HepG2 (cell line): Measurements from ENCODE around the gene SRXN1. TPM values are rescaled to one million over a fixed set of nuclear protein-coding genes. Genes with fewer than 3 reads are reported as not detected.

Source experiments
- ATF1 ChIP-seq: IDR thresholded peaks from 2 replicates; pipeline ENCODE4 v1.6.1; 2016; ENCODE audit warnings: mild to moderate bottlenecking, control low read depth
- ATF3 ChIP-seq: sonication (generic); formaldehyde crosslinking; IDR thresholded peaks from 2 replicates; pipeline ENCODE4 v1.4.0; 2020; ENCODE audit warnings: missing genetic modification reagents
- CERS6 ChIP-seq: sonication (generic); formaldehyde crosslinking; IDR thresholded peaks from 2 replicates; pipeline ENCODE4 v1.5.0; 2020; ENCODE audit warnings: missing genetic modification reagents
- CREBL2 ChIP-seq: sonication (generic); formaldehyde crosslinking; IDR thresholded peaks from 2 replicates; pipeline ENCODE4 v1.8.1; 2023; ENCODE audit warnings: missing genetic modification reagents, mild to moderate bottlenecking, borderline replicate concordance
- CSRNP2 ChIP-seq: sonication (generic); formaldehyde crosslinking; conservative IDR thresholded peaks from 2 replicates; pipeline ENCODE4 v1.8.0; 2022; ENCODE audit warnings: low read depth, missing genetic modification reagents
- HMGA1 ChIP-seq: sonication (generic); formaldehyde crosslinking; conservative IDR thresholded peaks from 2 replicates; pipeline ENCODE4 v1.4.0; 2020; ENCODE audit warnings: missing genetic modification reagents
- HNF1A ChIP-seq, 2 experiments: sonication (generic) in 1 of 2; formaldehyde crosslinking in 1 of 2; IDR thresholded peaks; 2 replicates each; pipeline versions ENCODE4 v1.4.0 to v1.6.1; 2016 to 2020; ENCODE audit warnings: borderline replicate concordance in 1 of 2, low read depth in 1 of 2, mild to moderate bottlenecking in 1 of 2, missing genetic modification reagents in 1 of 2
- PCBP1 ChIP-seq: fragments of 200-400 bp; formaldehyde crosslinking; IDR thresholded peaks from 2 replicates; pipeline ENCODE4 v1.6.1; 2017; ENCODE audit warnings: mild to moderate bottlenecking, low read depth, low read length, borderline replicate concordance
- SATB2 ChIP-seq: sonication (generic); formaldehyde crosslinking; IDR thresholded peaks from 2 replicates; pipeline ENCODE4 v1.5.0; 2020; ENCODE audit warnings: missing genetic modification reagents
- THAP9 ChIP-seq: sonication (generic); formaldehyde crosslinking; IDR thresholded peaks from 2 replicates; pipeline ENCODE4; 2020; ENCODE audit warnings: missing genetic modification reagents, mild to moderate bottlenecking, borderline replicate concordance
- XBP1 ChIP-seq: sonication (generic); formaldehyde crosslinking; IDR thresholded peaks from 2 replicates; pipeline ENCODE4 v1.5.0; 2020; ENCODE audit warnings: missing genetic modification reagents
- ZNF138 ChIP-seq: sonication (generic); formaldehyde crosslinking; IDR thresholded peaks from 2 replicates; pipeline ENCODE4 v1.5.0; 2020; ENCODE audit warnings: mild to moderate bottlenecking, low read depth, missing genetic modification reagents
- ZNF639 ChIP-seq: conservative IDR thresholded peaks from 2 replicates; pipeline ENCODE4 v1.6.1; 2018; ENCODE audit warnings: missing genetic modification reagents
- ZNF761 ChIP-seq: sonication (generic); formaldehyde crosslinking; conservative IDR thresholded peaks from 2 replicates; pipeline ENCODE4 v1.4.0; 2020; ENCODE audit warnings: mild to moderate bottlenecking, missing genetic modification reagents
- polyA plus RNA-seq, 8 experiments: library from polyadenylated mRNA; depleted of rRNA in 3 of 8; stranded (reverse) in 7 of 8; unstranded in 1 of 8; fragments of >200 nt; fragmentation: Illumina TruSeq in 4 of 8; extraction: Trizol in 4 of 8; gene quantifications; 2 replicates each; pipeline versions ENCODE4 v1.2.1 to v1.2.3, GENCODE V29; 2011 to 2016; ENCODE audit warnings: low read depth in 4 of 8, missing spikeins in 1 of 8, mixed read lengths in 1 of 8; ENCODE audit not compliant: insufficient read depth in 1 of 8
- total RNA-seq, 5 experiments: library from RNA; depleted of rRNA; stranded (reverse); fragments of >200 nt; fragmentation: Illumina TruSeq; extraction: Trizol; gene quantifications; 2 replicates each; pipeline ENCODE4 v1.2.3, GENCODE V29; 2016; ENCODE audit warnings: low read depth in 1 of 5

SRXN1 gene
- total and polyA plus RNA-seq, 2 of the 13 experiments (the other 11 are each of a cell fraction or from before 2014, with no cell fraction given): 29.9 to 87.7 TPM

GRCh38 chr20:651713-652614 lies 1.0 kb downstream of the SRXN1 start (continued):
- TF ChIP-seq CERS6 (CRISPR knock-in tag) (no peak), XBP1 (CRISPR knock-in tag) (no peak), HNF1A (IDR thresholded peaks at IDR 0.05; ENCODE audit: low read depth) (no peak), HNF1A (CRISPR knock-in tag; IDR thresholded peaks at IDR 0.05; ENCODE audit: borderline replicate concordance) (no peak), CSRNP2 (no peak), THAP9 (CRISPR knock-in tag) (0 out of 2 replicates have a peak, but pooled peaks have one; percentile 75), ATF3 (CRISPR knock-in tag) (no peak), ZNF761 (no peak), CREBL2 (no peak), ATF1 (CRISPR knock-in tag) (no peak), SATB2 (CRISPR knock-in tag) (0 out of 2 replicates have a peak, but pooled peaks have one; percentile 48), ZNF138 (CRISPR knock-in tag) (peak; percentile 29; the same call in 1 of the 2 replicates), HMGA1 (CRISPR knock-in tag) (no peak), PCBP1 (no peak), ZNF639 (CRISPR knock-in tag) (no peak)
